Measurements from ENCODE around the gene KRTAP23-1. TPM values are rescaled to one million over a fixed set of nuclear protein-coding genes. Genes with fewer than 3 reads are reported as not detected.

Gene KRTAP23-1
- total RNA-seq, 1 experiment from 2014 or later = not detected

DNA sequence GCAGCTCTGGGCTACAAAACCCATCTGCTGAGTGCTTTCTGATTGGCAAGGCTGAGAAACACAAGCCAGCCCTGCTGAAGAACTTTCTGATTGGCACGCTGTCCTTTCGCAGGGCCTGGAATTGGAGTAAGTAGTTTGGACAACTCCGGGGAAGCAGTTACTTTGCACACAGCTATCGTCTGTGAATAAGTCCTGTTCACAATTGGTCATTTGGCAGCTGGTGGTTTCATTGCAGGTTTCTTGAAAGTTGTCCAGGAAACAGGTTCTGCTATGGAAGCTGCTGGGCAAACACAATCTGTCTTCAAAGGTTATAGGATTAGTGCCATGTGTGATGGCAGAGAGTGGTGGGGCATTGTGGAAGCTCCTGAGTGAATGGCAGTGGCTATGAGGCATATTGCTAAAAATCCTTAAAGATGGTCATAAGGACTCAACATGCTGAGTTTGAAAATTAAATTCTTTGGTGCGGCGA is 11.1 kb downstream of the KRTAP23-1 start, which contains the start of gene KRTAP27-1:
Gene KRTAP27-1, minus strand, starts transcription at position 419 of the 469 bp plus-strand sequence. Its CDS starts 26 bp downstream, at position 393.
- H3K36me3 ChIP-seq (ENCODE audit: low read depth, low read length) = no peaks in the 10 kb centered on the region
- H3K79me2 ChIP-seq (ENCODE audit: low read length) = no peaks in the 10 kb centered on the region
- H3K9ac ChIP-seq (ENCODE audit: low read length) = peak within 1 kb of the TSS; percentile 44
- intact Hi-C loops (cut with micrococcal nuclease) = no loop called here
- H3K4me3 ChIP-seq (ENCODE audit: low read length) = no peak within 1 kb of the TSS
- DNase-seq (peak; percentile 10), ATAC-seq (no peak)
- no peaks in the 10 kb centered on the region for H4K20me1 ChIP-seq (ENCODE audit: low read length)
- H3K4me1 ChIP-seq (ENCODE audit: insufficient read depth, low read length) = peaks cover 19% of the 10 kb centered on the region
- H3K9me2 ChIP-seq (replicated peaks; ENCODE audit: low read length) = no peaks in the 10 kb centered on the region
- ChIA-PET POLR2A (ENCODE audit: unreplicated experiment) (no interaction called here), CTCF (interaction anchor here (0.6 kb wide), 1 partner anchor 47 kb away, joined by 4 read pairs; no protein-coding TSS in a partner anchor)
- peak within 1 kb of the TSS; percentile 78 for H3K27ac ChIP-seq (ENCODE audit: low read length)
- no peaks in the 10 kb centered on the region for H3F3A ChIP-seq (ENCODE audit: low read length, unreplicated experiment)
- H3K9me3 ChIP-seq (ENCODE audit: low read length) = no peaks in the 10 kb centered on the region
- H3K4me2 ChIP-seq (ENCODE audit: low read length) = no peak within 1 kb of the TSS
- no peak within 1 kb of the TSS for H2AFZ ChIP-seq (ENCODE audit: low read length)
- BruUV-seq (replicated peaks) = no TSS peak
- TF ChIP-seq EZH2 (IDR thresholded peaks at IDR 0.05; ENCODE audit: low read length, unreplicated experiment) = no peak
- no peak for TF ChIP-seq CTCF (conservative IDR thresholded peaks at IDR 0.05; ENCODE audit: low read depth, low read length)
- TF ChIP-seq EZH2phosphoT487 (IDR thresholded peaks at IDR 0.05; ENCODE audit: borderline replicate concordance, low read length) = no peak
- no peaks in the 10 kb centered on the region for H3K27me3 ChIP-seq (ENCODE audit: low read length)

DNA sequence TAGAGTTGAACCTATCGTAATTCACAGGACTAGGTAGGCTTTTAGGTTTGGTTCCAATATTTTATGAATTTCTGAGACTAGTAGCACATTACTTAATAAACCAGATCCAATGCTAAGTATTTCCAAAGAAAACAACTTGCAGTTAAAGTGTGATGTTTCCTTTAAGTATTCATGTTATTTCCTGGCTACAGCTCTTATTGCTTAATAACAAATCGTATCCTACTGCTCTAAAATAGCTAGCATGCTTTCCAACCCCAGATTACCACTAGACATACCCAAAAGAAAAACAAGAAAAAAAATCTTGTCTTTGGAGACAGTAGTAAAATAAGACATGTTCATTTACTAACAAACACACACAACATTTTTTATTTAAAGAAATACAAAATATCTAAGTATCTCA is 11.8 kb downstream of the KRTAP23-1 start:
- CTCF ChIA-PET = no interaction called here
- no TSS peak for BruUV-seq (replicated peaks)
- intact Hi-C loops (cut with micrococcal nuclease) = no loop called here
- peaks cover 19% of the 10 kb centered on the region for H3K4me1 ChIP-seq (ENCODE audit: insufficient read depth, low read length)
- TF ChIP-seq CTCF (conservative IDR thresholded peaks at IDR 0.05; ENCODE audit: low read depth, low read length) = no peak
- no peak for TF ChIP-seq EZH2 (IDR thresholded peaks at IDR 0.05; ENCODE audit: low read length, unreplicated experiment)
- TF ChIP-seq EZH2phosphoT487 (IDR thresholded peaks at IDR 0.05; ENCODE audit: borderline replicate concordance, low read length) = no peak
- peak overlapping the region; percentile 78 for H3K27ac ChIP-seq (ENCODE audit: low read length)
- no peak overlapping the region for H3K4me2 ChIP-seq (ENCODE audit: low read length)
- H3F3A ChIP-seq (ENCODE audit: low read length, unreplicated experiment) = no peaks in the 10 kb centered on the region
- POLR2A ChIA-PET (ENCODE audit: unreplicated experiment) = no interaction called here
- no peaks in the 10 kb centered on the region for H3K36me3 ChIP-seq (ENCODE audit: low read depth, low read length)
- H3K9me2 ChIP-seq (replicated peaks; ENCODE audit: low read length) = no peaks in the 10 kb centered on the region
- H4K20me1 ChIP-seq (ENCODE audit: low read length) = no peaks in the 10 kb centered on the region
- DNase-seq (no peak), ATAC-seq (no peak)
- H3K4me3 ChIP-seq (ENCODE audit: low read length) = no peak overlapping the region
- H3K79me2 ChIP-seq (ENCODE audit: low read length) = no peaks in the 10 kb centered on the region
- H2AFZ ChIP-seq (ENCODE audit: low read length) = no peak overlapping the region
- no peaks in the 10 kb centered on the region for H3K9me3 ChIP-seq (ENCODE audit: low read length)
- no peaks in the 10 kb centered on the region for H3K27me3 ChIP-seq (ENCODE audit: low read length)
- no peak overlapping the region for H3K9ac ChIP-seq (ENCODE audit: low read length)

DNA sequence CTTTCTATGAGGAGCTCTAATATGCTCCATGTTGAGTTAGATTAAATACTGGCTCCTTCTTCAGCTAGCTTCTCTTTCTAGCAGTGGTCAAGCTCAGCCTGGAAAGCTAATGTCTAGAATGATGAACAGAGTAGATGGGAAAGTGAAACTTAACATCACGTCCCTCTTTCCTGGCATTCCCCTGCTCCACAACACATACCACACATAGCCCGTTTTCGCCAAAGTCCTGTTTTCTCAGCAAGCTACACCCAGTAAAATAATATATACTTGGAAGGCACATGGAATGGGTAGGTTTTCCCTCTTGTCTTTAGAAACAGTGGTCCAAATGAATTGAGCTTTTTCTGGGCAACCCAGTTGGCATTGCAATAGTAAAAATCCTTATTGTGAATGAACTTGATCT is 14.7 kb downstream of the KRTAP23-1 start:
- Histone ChIP-seq H3K79me2 (ENCODE audit: low read length) (no peaks in the 10 kb centered on the region), H3K27me3 (ENCODE audit: low read length) (no peaks in the 10 kb centered on the region), H3K36me3 (ENCODE audit: low read depth, low read length) (no peaks in the 10 kb centered on the region), H3F3A (ENCODE audit: low read length, unreplicated experiment) (no peaks in the 10 kb centered on the region), H3K9ac (ENCODE audit: low read length) (no peak overlapping the region), H3K27ac (ENCODE audit: low read length) (no peak overlapping the region), H3K4me1 (ENCODE audit: insufficient read depth, low read length) (peaks cover 15% of the 10 kb centered on the region), H4K20me1 (ENCODE audit: low read length) (no peaks in the 10 kb centered on the region), H3K9me3 (ENCODE audit: low read length) (no peaks in the 10 kb centered on the region), H3K4me3 (ENCODE audit: low read length) (no peak overlapping the region), H3K4me2 (ENCODE audit: low read length) (no peak overlapping the region), H3K9me2 (replicated peaks; ENCODE audit: low read length) (no peaks in the 10 kb centered on the region), H2AFZ (ENCODE audit: low read length) (no peak overlapping the region)
- POLR2A ChIA-PET (ENCODE audit: unreplicated experiment) = no interaction called here
- TF ChIP-seq CTCF (conservative IDR thresholded peaks at IDR 0.05; ENCODE audit: low read depth, low read length) (no peak), EZH2phosphoT487 (IDR thresholded peaks at IDR 0.05; ENCODE audit: borderline replicate concordance, low read length) (no peak), EZH2 (IDR thresholded peaks at IDR 0.05; ENCODE audit: low read length, unreplicated experiment) (no peak)
- ATAC-seq = no peak
- DNase-seq = no peak
- CTCF ChIA-PET = interaction anchor here (0.5 kb wide), 1 partner anchor 38 kb away, joined by 5 read pairs; the partner anchor contains the start of gene KRTAP13-2
- BruUV-seq (replicated peaks) = no TSS peak
- intact Hi-C loops (cut with micrococcal nuclease) = no loop called here
